WTC11 (cell line): ENCODE results near the gene DNAJC21.

ENCODE experiments used
- AFF4 ChIP-seq: sonication (generic); formaldehyde crosslinking; IDR thresholded peaks from 2 replicates; pipeline ENCODE4 v1.8.1; 2023; ENCODE audit warnings: mild to moderate bottlenecking, missing genetic modification reagents, borderline replicate concordance
- ATF2 ChIP-seq: sonication (generic); formaldehyde crosslinking; IDR thresholded peaks from 2 replicates; pipeline ENCODE4 v1.8.1; 2022; ENCODE audit warnings: low read depth, missing genetic modification reagents, borderline replicate concordance
- CTCF ChIP-seq: fragments of 200-600 bp; IDR thresholded peaks from 2 replicates; pipeline ENCODE4 v1.8.0; 2022; ENCODE audit warnings: antibody characterized with exemption
- FOXJ3 ChIP-seq: sonication (generic); formaldehyde crosslinking; IDR thresholded peaks from 2 replicates; pipeline ENCODE4 v1.9.0; 2021; ENCODE audit warnings: missing genetic modification reagents, mild to moderate bottlenecking, borderline replicate concordance
- HMGXB4 ChIP-seq: sonication (generic); formaldehyde crosslinking; IDR thresholded peaks from 2 replicates; pipeline ENCODE4 v1.8.1; 2023; ENCODE audit warnings: mild to moderate bottlenecking, moderate library complexity, missing genetic modification reagents
- IRF2 ChIP-seq: sonication (generic); formaldehyde crosslinking; IDR thresholded peaks from 2 replicates; pipeline ENCODE4 v1.8.0; 2022; ENCODE audit warnings: low read depth, missing genetic modification reagents, borderline replicate concordance
- MXD4 ChIP-seq: fragments of 250-450 bp; sonication (Bioruptor Pico); IDR thresholded peaks from 2 replicates; pipeline ENCODE4 v1.8.0; 2021; ENCODE audit warnings: mild to moderate bottlenecking, moderate library complexity, borderline replicate concordance
- NR2C2 ChIP-seq: sonication (generic); formaldehyde crosslinking; IDR thresholded peaks from 2 replicates; pipeline ENCODE4 v1.8.0; 2022; ENCODE audit warnings: mild to moderate bottlenecking, missing genetic modification reagents
- PRDM15 ChIP-seq: sonication (generic); formaldehyde crosslinking; IDR thresholded peaks from 2 replicates; pipeline ENCODE4 v1.8.0; 2022; ENCODE audit warnings: missing genetic modification reagents
- RELA ChIP-seq: sonication (generic); formaldehyde crosslinking; IDR thresholded peaks from 2 replicates; pipeline ENCODE4 v1.8.1; 2022; ENCODE audit warnings: missing genetic modification reagents, mild to moderate bottlenecking, borderline replicate concordance
- USF2 ChIP-seq: sonication (generic); formaldehyde crosslinking; IDR thresholded peaks from 2 replicates; pipeline ENCODE4 v1.8.1; 2023; ENCODE audit warnings: mild to moderate bottlenecking, missing genetic modification reagents, moderate library complexity
- ZBTB21 ChIP-seq: sonication (generic); formaldehyde crosslinking; IDR thresholded peaks from 2 replicates; pipeline ENCODE4 v1.8.1; 2023; ENCODE audit warnings: mild to moderate bottlenecking, missing genetic modification reagents, borderline replicate concordance
- ZNF121 ChIP-seq: sonication (generic); formaldehyde crosslinking; IDR thresholded peaks from 2 replicates; pipeline ENCODE4 v1.8.0; 2023; ENCODE audit warnings: missing genetic modification reagents

GRCh38 chr5:34986965-34987364 lies 57.6 kb downstream of the DNAJC21 start:
- TF ChIP-seq ATF2 (CRISPR knock-in tag) (no peak), ZNF121 (no peak), CTCF (no peak), USF2 (CRISPR knock-in tag) (no peak), MXD4 (CRISPR knock-in tag) (no peak), FOXJ3 (CRISPR knock-in tag) (no peak), RELA (CRISPR knock-in tag) (no peak), HMGXB4 (no peak), PRDM15 (CRISPR knock-in tag) (no peak), AFF4 (CRISPR knock-in tag) (no peak), IRF2 (no peak), NR2C2 (CRISPR knock-in tag) (no peak), ZBTB21 (CRISPR knock-in tag) (no peak)
